Natural killer cell (primary cell): ENCODE data around the gene CACNA1F. TPM values are rescaled to one million over a fixed set of nuclear protein-coding genes. Genes with fewer than 3 reads are reported as not detected.

Experiments
- ATAC-seq, 3 donors: fragments of 150-1000 bp in 2 of 3; fragments of 200-7000 bp in 1 of 3; cut with Tn5 transposase; 1 replicate in 1 of 3; 2 replicates in 2 of 3; pipeline ENCODE4 v1.10.0; 2021; ENCODE audit warnings: mild to moderate bottlenecking in 2 of 3, moderate library complexity in 2 of 3
- DNase-seq, 2 donors: peaks; one replicate each; pipeline versions ENCODE4 v3.0.0 to v3.0.0-alpha.2; 2013 to 2021; ENCODE audit warnings: mixed read lengths in 1 of 2
- H3K27ac ChIP-seq: one replicate; pipeline ENCODE4 v1.5.1; 2013; ENCODE audit warnings: mild to moderate bottlenecking, low read length
- H3K27me3 ChIP-seq: one replicate; pipeline ENCODE4 v1.6.1; 2013; ENCODE audit warnings: low read length; ENCODE audit not compliant: control insufficient read depth, insufficient read depth
- H3K36me3 ChIP-seq: one replicate; pipeline ENCODE4 v1.6.1; 2013; ENCODE audit warnings: low read length; ENCODE audit not compliant: control insufficient read depth, insufficient read depth
- H3K4me1 ChIP-seq: one replicate; pipeline ENCODE4 v1.6.1; 2013; ENCODE audit warnings: low read length; ENCODE audit not compliant: control insufficient read depth, insufficient read depth
- H3K4me3 ChIP-seq: one replicate; pipeline ENCODE4 v1.5.1; 2013; ENCODE audit warnings: low read length
- H3K9me3 ChIP-seq: one replicate; pipeline ENCODE4 v1.6.1; 2013; ENCODE audit warnings: low read length; ENCODE audit not compliant: control insufficient read depth, insufficient read depth
- H3K27ac Mint-ChIP-seq, 2 donors: one replicate each; pipeline ENCODE4 v1.8.0; 2022; ENCODE audit warnings: mild to moderate bottlenecking in 2 of 2, mixed read lengths in 2 of 2, moderate library complexity in 1 of 2
- H3K27me3 Mint-ChIP-seq, 2 donors: one replicate each; pipeline ENCODE4 v1.8.0; 2022; ENCODE audit warnings: low read depth in 2 of 2, mixed read lengths in 2 of 2
- H3K36me3 Mint-ChIP-seq: one replicate; pipeline ENCODE4 v1.8.0; 2022; ENCODE audit warnings: mixed read lengths
- H3K4me1 Mint-ChIP-seq, 2 donors: one replicate each; pipeline ENCODE4 v1.8.0; 2022; ENCODE audit warnings: mixed read lengths in 2 of 2
- H3K4me3 Mint-ChIP-seq: one replicate; pipeline ENCODE4 v1.8.0; 2022; ENCODE audit warnings: mild to moderate bottlenecking, moderate library complexity, mixed read lengths
- H3K9me3 Mint-ChIP-seq, 2 donors: one replicate each; pipeline ENCODE4 v1.8.0; 2022; ENCODE audit warnings: mixed read lengths in 2 of 2
- CTCF ChIP-seq: fragments of 200-600 bp; IDR thresholded peaks from one replicate; pipeline ENCODE4 v1.8.0; 2022; ENCODE audit warnings: antibody characterized with exemption
- WGBS: methylation state at CpG from one replicate; pipeline ENCODE4 v1.1.7; 2013; ENCODE audit warnings: missing lambda C conversion rate; ENCODE audit not compliant: insufficient coverage; 5-methylcytosine and 5-hydroxymethylcytosine counted together
- intact Hi-C: fragments of 100-400 bp; cut with micrococcal nuclease; formaldehyde crosslinking; loops from one replicate; pipeline ENCODE4 v1.14.2; 2022
- total RNA-seq, 4 donors: library from RNA; stranded (reverse); fragments of 120-200 nt in 1 of 4; gene quantifications; one replicate each; pipeline versions ENCODE4 v1.2.3 to v1.2.4, GENCODE V29; 2013 to 2022

The CACNA1F gene
- total RNA-seq, 3 donors from 2014 or later (not counting 1 experiment from before 2014, with no cell fraction given): 0.48 to 1.1 (median 0.66) TPM

- Histone ChIP-seq H3K4me1 (peaks cover 22% of the 10 kb centered on the region), H3K9me3 (no peaks in the 10 kb centered on the region), H3K27me3 (no peaks in the 10 kb centered on the region), H3K27ac (no peak overlapping the region), H3K4me3 (no peak overlapping the region), H3K36me3 (no peaks in the 10 kb centered on the region)
- H3K9me3 Mint-ChIP-seq: no peaks in the 10 kb centered on the region
- peak in 1 of 2 donors; percentile 48 for DNase-seq
- 75% methylated on average over 16 of the region's 20 CpGs for WGBS
- TF ChIP-seq CTCF: no peak
- no peak overlapping the region for H3K4me3 Mint-ChIP-seq
- no peak overlapping the region for H3K27ac Mint-ChIP-seq
- intact Hi-C loops: no loop called here
- ATAC-seq: no peak
- no peaks in the 10 kb centered on the region for H3K4me1 Mint-ChIP-seq
- H3K27me3 Mint-ChIP-seq: peaks cover 0 to 7% of the 10 kb centered on the region in 2 donors
- no peaks in the 10 kb centered on the region for H3K36me3 Mint-ChIP-seq
Measured at GRCh38 chrX:49257846-49258748, 25.0 kb upstream of the CACNA1F start.

- no peaks in the 10 kb centered on the region for H3K36me3 ChIP-seq
- ATAC-seq: no peak
- H3K4me1 ChIP-seq: peaks cover 22% of the 10 kb centered on the region
- intact Hi-C loops: no loop called here
- H3K4me3 ChIP-seq: no peak overlapping the region
- Mint-ChIP-seq H3K9me3 (no peaks in the 10 kb centered on the region), H3K27me3 (no peaks in the 10 kb centered on the region), H3K27ac (no peak overlapping the region), H3K4me3 (no peak overlapping the region), H3K4me1 (peaks cover 0 to 4% of the 10 kb centered on the region in 2 donors), H3K36me3 (no peaks in the 10 kb centered on the region)
- H3K9me3 ChIP-seq: no peaks in the 10 kb centered on the region
- 81% methylated on average over 13 of the region's 14 CpGs for WGBS
- H3K27ac ChIP-seq: no peak overlapping the region
- no peak for TF ChIP-seq CTCF
- no peaks in the 10 kb centered on the region for H3K27me3 ChIP-seq
- DNase-seq: no peak
Measured at GRCh38 chrX:49257074-49257790, 24.1 kb upstream of the CACNA1F start.

- no peak overlapping the region for H3K27ac Mint-ChIP-seq
- H3K27me3 Mint-ChIP-seq: no peaks in the 10 kb centered on the region
- no peaks in the 10 kb centered on the region for H3K36me3 ChIP-seq
- no peaks in the 10 kb centered on the region for H3K9me3 ChIP-seq
- H3K4me3 ChIP-seq: no peak overlapping the region
- no peak for TF ChIP-seq CTCF
- peaks cover 22% of the 10 kb centered on the region for H3K4me1 ChIP-seq
- intact Hi-C loops: no loop called here
- H3K4me3 Mint-ChIP-seq: no peak overlapping the region
- no peaks in the 10 kb centered on the region for H3K9me3 Mint-ChIP-seq
- DNase-seq: no peak
- H3K27me3 ChIP-seq: no peaks in the 10 kb centered on the region
- H3K27ac ChIP-seq: no peak overlapping the region
- 90% methylated on average over 9 of the region's 9 CpGs for WGBS
- H3K4me1 Mint-ChIP-seq: peaks cover 0 to 12% of the 10 kb centered on the region in 2 donors
- no peak for ATAC-seq
- H3K36me3 Mint-ChIP-seq: no peaks in the 10 kb centered on the region
Measured at GRCh38 chrX:49256268-49256995, 23.3 kb upstream of the CACNA1F start.
